Transverse colon (tissue), 4 donors: Measurements from ENCODE around the gene SESN3. TPM values are rescaled to one million over a fixed set of nuclear protein-coding genes. Genes with fewer than 3 reads are reported as not detected.

Source experiments
- DNase-seq: peaks from one replicate; pipeline ENCODE4 v3.0.0-alpha.2; 2019
- H3K27ac ChIP-seq, 4 donors: fragments of 200-600 bp; sonication (generic); 2 replicates each; pipeline ENCODE4 v1.5.1; 2016 to 2018; ENCODE audit warnings: inconsistent platforms in 4 of 4
- H3K27me3 ChIP-seq: fragments of 200-600 bp; sonication (generic); 2 replicates; pipeline ENCODE4 v1.5.1; 2017; ENCODE audit warnings: inconsistent platforms
- H3K36me3 ChIP-seq, 4 donors: fragments of 200-600 bp; sonication (generic); 2 replicates each; pipeline ENCODE4 v1.5.1; 2017 to 2019; ENCODE audit warnings: inconsistent platforms in 4 of 4
- H3K4me1 ChIP-seq, 4 donors: fragments of 200-600 bp; sonication (generic); 2 replicates each; pipeline ENCODE4 v1.5.1; 2017 to 2020; ENCODE audit warnings: inconsistent platforms in 4 of 4
- H3K4me3 ChIP-seq, 4 donors: fragments of 200-600 bp; sonication (generic); 1 replicate in 1 of 4; 2 replicates in 3 of 4; pipeline versions ENCODE4 v1.5.1 to v1.6.1; 2017 to 2019; ENCODE audit warnings: inconsistent platforms in 4 of 4
- H3K9me3 ChIP-seq, 2 donors: fragments of 200-600 bp; sonication (generic); 2 replicates each; pipeline ENCODE4 v1.5.1; 2017 to 2019; ENCODE audit warnings: inconsistent platforms in 2 of 2
- EP300 ChIP-seq: sonication (generic); formaldehyde crosslinking; IDR thresholded peaks from one replicate; pipeline ENCODE4 v1.6.1; 2017; ENCODE audit warnings: antibody characterized with exemption, low read depth
- POLR2A ChIP-seq: fragments of 450-650 bp; IDR thresholded peaks from one replicate; pipeline ENCODE4 v1.6.1; 2016; ENCODE audit warnings: antibody characterized with exemption, mild to moderate bottlenecking, moderate library complexity
- POLR2AphosphoS5 ChIP-seq, 3 donors: sonication (generic); formaldehyde crosslinking; IDR thresholded peaks; one replicate each; pipeline ENCODE4 v1.6.1; 2016; ENCODE audit warnings: antibody characterized with exemption in 3 of 3
- WGBS, 2 donors: methylation state at CpG; one replicate each; pipeline ENCODE4 v1.1.5; 2018; ENCODE audit warnings: low coverage in 1 of 2; 5-methylcytosine and 5-hydroxymethylcytosine counted together
- in situ Hi-C, 4 donors: fragments of 200-750 bp; cut with MboI; loops; one replicate each; pipeline versions ENCODE4 v1.15.0 to v1.15.1; 2017; ENCODE audit warnings: low sequenced_read_pairs in 3 of 4, low pct_ligation_motif_present in 1 of 4, low pct_unique_long_range_greater_than_20kb in 1 of 4
- intact Hi-C: fragments of 100-400 bp; cut with DNase I; formaldehyde crosslinking; loops from one replicate; pipeline ENCODE4 v1.15.1; 2023; ENCODE audit warnings: low total_unique reads
- total RNA-seq, 4 donors: library from RNA; depleted of rRNA; stranded (reverse); fragments of >200 nt; gene quantifications; one replicate each; pipeline ENCODE4 v1.1.0, GENCODE V29; 2016
- TF ChIP-seq, protein P1 (sequence below), 5 experiments: fragments of 200-600 bp in 3 of 5; fragments of 450-650 bp in 2 of 5; sonication (generic) in 3 of 5; IDR thresholded peaks; 1 replicate in 2 of 5; 2 replicates in 3 of 5; pipeline ENCODE4 v1.5.1; 2016 to 2017; ENCODE audit warnings: antibody characterized with exemption in 5 of 5, inconsistent platforms in 3 of 5, mild to moderate bottlenecking in 2 of 5, moderate library complexity in 1 of 5

SESN3 gene
- total RNA-seq, 4 donors from 2014 or later, result 3.4 to 16.8 (median 11.0) TPM

- intact Hi-C loops (loop anchor here (10.0 kb wide), 1 partner anchor 103 kb away; no protein-coding TSS in a partner anchor), in situ Hi-C loops (loop anchor here in 1 of 4 donors (10.0 kb wide), 1 partner anchor 473 kb away; no protein-coding TSS in a partner anchor)
- TF ChIP-seq, protein P1, sequence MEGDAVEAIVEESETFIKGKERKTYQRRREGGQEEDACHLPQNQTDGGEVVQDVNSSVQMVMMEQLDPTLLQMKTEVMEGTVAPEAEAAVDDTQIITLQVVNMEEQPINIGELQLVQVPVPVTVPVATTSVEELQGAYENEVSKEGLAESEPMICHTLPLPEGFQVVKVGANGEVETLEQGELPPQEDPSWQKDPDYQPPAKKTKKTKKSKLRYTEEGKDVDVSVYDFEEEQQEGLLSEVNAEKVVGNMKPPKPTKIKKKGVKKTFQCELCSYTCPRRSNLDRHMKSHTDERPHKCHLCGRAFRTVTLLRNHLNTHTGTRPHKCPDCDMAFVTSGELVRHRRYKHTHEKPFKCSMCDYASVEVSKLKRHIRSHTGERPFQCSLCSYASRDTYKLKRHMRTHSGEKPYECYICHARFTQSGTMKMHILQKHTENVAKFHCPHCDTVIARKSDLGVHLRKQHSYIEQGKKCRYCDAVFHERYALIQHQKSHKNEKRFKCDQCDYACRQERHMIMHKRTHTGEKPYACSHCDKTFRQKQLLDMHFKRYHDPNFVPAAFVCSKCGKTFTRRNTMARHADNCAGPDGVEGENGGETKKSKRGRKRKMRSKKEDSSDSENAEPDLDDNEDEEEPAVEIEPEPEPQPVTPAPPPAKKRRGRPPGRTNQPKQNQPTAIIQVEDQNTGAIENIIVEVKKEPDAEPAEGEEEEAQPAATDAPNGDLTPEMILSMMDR (IDR thresholded peaks at IDR 0.05), result no peak
- TF ChIP-seq EP300, result no peak
- TF ChIP-seq POLR2AphosphoS5 (IDR thresholded peaks at IDR 0.05), result peak in 1 of 3 donors; percentile 6
- peak; percentile 26 for TF ChIP-seq POLR2A
- H3K9me3 ChIP-seq, result no peaks in the 10 kb centered on the region
- no peaks in the 10 kb centered on the region for H3K36me3 ChIP-seq
- 36 to 51% methylated on average over 6 to 35 of the region's 35 CpGs for WGBS, 2 donors
- no peaks in the 10 kb centered on the region for H3K27me3 ChIP-seq
- H3K27ac ChIP-seq, result peak overlapping the region; percentile 85 to 95 (median 90)
- H3K4me3 ChIP-seq, result peak overlapping the region; percentile 15 to 98 (median 60)
- peak; percentile 66 for DNase-seq
- peaks cover 6 to 51% (median 9%) of the 10 kb centered on the region in 4 donors for H3K4me1 ChIP-seq
Observed at GRCh38 chr11:95231881-95232605, 1.0 kb upstream of the SESN3 start.

GRCh38 chr11:95230810-95231126 lies 234 bp downstream of the SESN3 start:
- intact Hi-C loops (loop anchor here (10.0 kb wide), 1 partner anchor 104 kb away; no protein-coding TSS in a partner anchor), in situ Hi-C loops (loop anchor here in 1 of 4 donors (10.0 kb wide), 1 partner anchor 474 kb away; no protein-coding TSS in a partner anchor)
- TF ChIP-seq EP300, result no peak
- TF ChIP-seq, protein P1 (IDR thresholded peaks at IDR 0.05), result no peak
- no peak for TF ChIP-seq POLR2AphosphoS5 (IDR thresholded peaks at IDR 0.05)
- no peak for TF ChIP-seq POLR2A
- H3K27ac ChIP-seq, result peak overlapping the region; percentile 85 to 95 (median 90)
- H3K36me3 ChIP-seq, result no peaks in the 10 kb centered on the region
- H3K27me3 ChIP-seq, result no peaks in the 10 kb centered on the region
- H3K4me3 ChIP-seq, result peak overlapping the region; percentile 56 to 98 (median 84)
- H3K9me3 ChIP-seq, result no peaks in the 10 kb centered on the region
- DNase-seq, result no peak
- WGBS, 2 donors, result 0% methylated on average over 16 of the region's 40 CpGs; no CpG with 5 or more reads in 1 of the 2 donors
- H3K4me1 ChIP-seq, result peaks cover 6 to 51% (median 9%) of the 10 kb centered on the region in 4 donors

DNA sequence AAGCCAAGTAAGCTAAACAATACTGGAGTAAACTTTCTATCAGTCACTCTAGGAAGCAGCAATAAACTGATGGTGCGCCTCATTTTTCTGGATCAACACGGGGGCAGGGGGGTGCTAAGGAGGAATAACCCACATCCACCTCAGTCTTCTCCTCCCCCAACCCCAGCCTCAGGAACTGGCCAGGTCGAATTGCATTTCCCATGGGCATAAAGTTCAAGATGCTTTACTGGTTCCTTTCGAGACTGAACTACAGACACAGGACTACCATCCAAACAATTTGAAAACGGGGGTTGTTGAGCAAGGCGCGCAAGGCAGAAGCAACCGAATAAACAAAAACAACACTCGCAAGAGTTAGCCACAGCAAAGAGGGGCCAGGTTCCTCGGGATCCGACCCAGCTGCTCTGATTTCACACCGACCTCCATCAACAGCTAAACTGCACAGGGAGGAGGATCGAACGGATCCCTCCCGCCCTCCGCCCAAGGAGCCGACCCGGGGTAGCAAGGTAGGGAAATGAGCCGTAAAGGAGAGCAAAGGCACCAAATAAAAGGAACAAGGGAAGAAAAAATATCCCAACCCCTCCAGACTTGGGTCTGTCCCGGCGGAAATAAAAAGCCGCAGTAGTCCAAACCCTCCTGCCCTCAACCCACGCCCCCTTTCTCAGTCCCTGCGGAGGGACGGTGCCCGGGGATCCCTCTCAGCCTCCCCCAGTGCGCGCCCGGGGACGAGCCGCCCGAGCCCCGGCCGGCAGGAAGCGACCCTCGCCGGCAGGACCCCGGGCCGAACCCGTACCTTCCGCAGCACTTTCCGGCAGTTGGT lies 801 bp downstream of the SESN3 start:
- peak overlapping the region; percentile 85 to 95 (median 90) for H3K27ac ChIP-seq
- H3K4me1 ChIP-seq, result peaks cover 6 to 51% (median 9%) of the 10 kb centered on the region in 4 donors
- H3K9me3 ChIP-seq, result no peaks in the 10 kb centered on the region
- in situ Hi-C loops (loop anchor here in 1 of 4 donors (10.0 kb wide), 1 partner anchor 475 kb away; no protein-coding TSS in a partner anchor), intact Hi-C loops (loop anchor here (10.0 kb wide), 1 partner anchor 105 kb away; no protein-coding TSS in a partner anchor)
- WGBS, 2 donors, result 0 to 1% methylated on average over 7 to 34 of the region's 42 CpGs
- H3K4me3 ChIP-seq, result peak overlapping the region; percentile 56 to 98 (median 84)
- TF ChIP-seq, protein P1 (IDR thresholded peaks at IDR 0.05), result no peak
- TF ChIP-seq POLR2AphosphoS5 (IDR thresholded peaks at IDR 0.05) (no peak), EP300 (no peak), POLR2A (no peak)
- no peaks in the 10 kb centered on the region for H3K36me3 ChIP-seq
- peak; percentile 24 for DNase-seq
- H3K27me3 ChIP-seq, result no peaks in the 10 kb centered on the region
